ENCODE data around the gene MN1. TPM values are rescaled to one million over a fixed set of nuclear protein-coding genes. Genes with fewer than 3 reads are reported as not detected.

MN1 gene
- total and polyA plus RNA-seq, 2 of the 4 experiments (the other 2 are of a cell fraction), result 0.36 to 1.3 TPM

DNA sequence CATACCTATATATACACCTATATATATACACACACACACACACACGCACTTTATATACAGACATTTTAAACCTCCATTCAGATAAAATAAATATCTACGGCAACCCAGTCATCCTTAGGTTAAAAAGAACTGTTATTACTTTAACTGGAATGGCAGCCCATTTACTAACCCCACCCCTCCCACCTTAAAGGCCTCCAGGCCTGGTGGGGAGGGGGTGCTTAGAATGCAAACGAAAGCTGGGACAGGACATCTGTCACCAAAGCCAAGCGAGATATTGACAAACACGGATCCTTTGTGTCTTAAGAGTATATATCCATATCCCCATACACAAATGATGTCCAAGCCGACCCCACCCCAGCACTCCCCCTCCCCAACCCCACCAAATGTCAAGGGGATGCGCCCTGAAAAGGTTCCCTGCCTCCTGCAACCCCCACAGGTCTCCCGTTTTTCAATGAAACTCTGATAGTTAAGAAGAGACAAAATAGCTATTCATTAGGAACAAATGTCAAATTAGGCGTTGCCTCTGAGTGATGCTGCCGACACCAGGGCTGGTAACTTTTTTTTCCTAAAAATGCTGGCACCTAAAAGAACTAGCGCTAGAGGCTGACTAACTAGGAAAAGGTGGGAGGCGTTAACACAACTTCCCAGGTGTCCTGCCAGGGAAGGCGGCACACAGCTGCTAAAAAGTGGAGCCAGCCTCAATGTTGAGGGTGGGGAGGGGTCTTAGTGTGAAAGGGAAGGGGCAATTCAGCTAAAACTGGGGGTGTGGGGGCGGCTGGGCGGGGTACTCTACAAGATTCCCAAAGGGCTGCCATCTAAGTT is 5.6 kb downstream of the MN1 start:
- DNase-seq (no peak), ATAC-seq (ENCODE audit: low read depth) (no peak)
- ChIA-PET CTCF (no interaction called here), POLR2A (ENCODE audit: unreplicated experiment) (interaction anchor here (0.5 kb wide), 1 partner anchor 198 kb away, joined by 3 read pairs; no protein-coding TSS in a partner anchor)
- in situ Hi-C loops (cut with MboI; ENCODE audit: low sequenced_read_pairs) (no loop called here), dilution Hi-C loops (cut with HindIII; ENCODE audit: low sequenced_read_pairs, unreplicated experiment) (no loop called here), intact Hi-C loops (cut with micrococcal nuclease) (no loop called here)
- H2AK5ac ChIP-seq (ENCODE audit: low read depth, low read length), result no peak overlapping the region
- H3K27ac ChIP-seq (ENCODE audit: insufficient read depth, low read length), result no peak overlapping the region
- H3K4me2 ChIP-seq (ENCODE audit: low read depth, low read length), result peak overlapping the region; percentile 73
- H3K36me3 ChIP-seq (ENCODE audit: control insufficient read depth, insufficient read depth, low read length), result peaks cover 28% of the 10 kb centered on the region
- no peak overlapping the region for H2AFZ ChIP-seq (replicated peaks; ENCODE audit: low read length, poor library complexity)
- H3K4ac ChIP-seq (ENCODE audit: low read depth, low read length), result no peak overlapping the region
- H3K4me1 ChIP-seq (ENCODE audit: control insufficient read depth, insufficient read depth, low read length), result peaks cover 13% of the 10 kb centered on the region; the same call in 1 of the 2 replicates
- no TSS peak for BruUV-seq (replicated peaks)
- peaks cover 8% of the 10 kb centered on the region for H4K20me1 ChIP-seq (ENCODE audit: insufficient read depth, low read length)
- peaks cover 3% of the 10 kb centered on the region; the same call in 1 of the 2 replicates for H3K9me1 ChIP-seq (ENCODE audit: insufficient read depth, low read length)
- no peak overlapping the region for H3K14ac ChIP-seq (replicated peaks; ENCODE audit: low read depth, low read length)
- no peak overlapping the region for H3K23ac ChIP-seq (ENCODE audit: low read depth, low read length)
- no peak overlapping the region for H3K18ac ChIP-seq (ENCODE audit: low read depth, low read length)
- TF ChIP-seq MAZ (IDR thresholded peaks at IDR 0.05; ENCODE audit: borderline replicate concordance, low read depth, low read length) (no peak), MXI1 (IDR thresholded peaks at IDR 0.05; ENCODE audit: borderline replicate concordance, low read depth, low read length) (no peak), BHLHE40 (IDR thresholded peaks at IDR 0.05; ENCODE audit: low read depth, low read length) (no peak), FOS (IDR thresholded peaks at IDR 0.05; ENCODE audit: low read depth, low read length) (no peak), CTCF (conservative IDR thresholded peaks at IDR 0.05; ENCODE audit: low read depth, low read length) (no peak), MAFK (IDR thresholded peaks at IDR 0.05; ENCODE audit: low read depth, low read length) (no peak), POLR2A (IDR thresholded peaks at IDR 0.05; ENCODE audit: low read depth, low read length) (no peak)
- no peaks in the 10 kb centered on the region; the same call in 1 of the 2 replicates for H3K27me3 ChIP-seq (ENCODE audit: control insufficient read depth, insufficient read depth, low read length)
- no peak overlapping the region for H2BK5ac ChIP-seq (ENCODE audit: low read depth, low read length, poor library complexity, severe bottlenecking)
- H3K9me3 ChIP-seq (ENCODE audit: control insufficient read depth, insufficient read depth, low read length), result no peaks in the 10 kb centered on the region
- H3K79me1 ChIP-seq (ENCODE audit: low read depth in 1 of 2, low read length in 2 of 2), result no peaks in the 10 kb centered on the region; a peak in 2 of 4 replicates
- WGBS, 2 experiments (ENCODE audit: extremely low coverage in 2 of 2, insufficient read length in 1 of 2), result 91% methylated on average over 4 of the region's 15 CpGs; no CpG with 5 or more reads in 1 of the 2 experiments
- H2AK9ac ChIP-seq (replicated peaks; ENCODE audit: low read depth, low read length, poor library complexity), result no peak overlapping the region
- H2BK120ac ChIP-seq (ENCODE audit: low read depth, low read length), result no peak overlapping the region
- no peak overlapping the region for H3K56ac ChIP-seq (ENCODE audit: extremely low read depth, insufficient read depth, low read length)
- H4K8ac ChIP-seq (ENCODE audit: low read depth in 2 of 2, low read length in 2 of 2), result no peak overlapping the region
- H4K91ac ChIP-seq (ENCODE audit: insufficient read depth, low read depth, low read length), result no peak overlapping the region
- no peak overlapping the region for H2BK15ac ChIP-seq (ENCODE audit: low read depth, low read length)
- H2BK20ac ChIP-seq (ENCODE audit: low read depth, low read length), result no peak overlapping the region
- no peak overlapping the region for H3K9ac ChIP-seq (ENCODE audit: low read depth, low read length)
- H4K5ac ChIP-seq (ENCODE audit: low read depth, low read length), result no peak overlapping the region
- no peak overlapping the region; the same call in 1 of the 2 replicates for H3K4me3 ChIP-seq (ENCODE audit: insufficient read depth, low read depth, low read length)
